HPDE6-E6E7 (cell line): ENCODE measurements around the gene CRYBB2.
"Not testable (repeated sequence)": the region's sequence is repeated elsewhere in the genome, so short reads cannot be mapped to it uniquely, and the experiment has no call there.

ENCODE experiments used
- DNase-seq: peaks from one replicate; pipeline ENCODE4 v3.0.0; 2011; ENCODE audit warnings: missing footprints; ENCODE audit errors: extremely low spot score

The CRYBB2 gene, protein sequence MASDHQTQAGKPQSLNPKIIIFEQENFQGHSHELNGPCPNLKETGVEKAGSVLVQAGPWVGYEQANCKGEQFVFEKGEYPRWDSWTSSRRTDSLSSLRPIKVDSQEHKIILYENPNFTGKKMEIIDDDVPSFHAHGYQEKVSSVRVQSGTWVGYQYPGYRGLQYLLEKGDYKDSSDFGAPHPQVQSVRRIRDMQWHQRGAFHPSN

GRCh38 chr22:25219211-25219689 lies at the start of gene CRYBB2:
TSS of gene CRYBB2 (plus strand) at chr22:25219639. CDS start at chr22:25221430, 1,791 bp downstream.
- no peak for DNase-seq

- DNase-seq = no peak
Observed at GRCh38 chr22:25170426-25170980, 48.9 kb upstream of the CRYBB2 start.

GRCh38 chr22:25172153-25172552 lies 47.3 kb upstream of the CRYBB2 start:
- DNase-seq = no peak

- DNase-seq = no peak
Observed at GRCh38 chr22:25174156-25174887, 45.1 kb upstream of the CRYBB2 start.

DNA sequence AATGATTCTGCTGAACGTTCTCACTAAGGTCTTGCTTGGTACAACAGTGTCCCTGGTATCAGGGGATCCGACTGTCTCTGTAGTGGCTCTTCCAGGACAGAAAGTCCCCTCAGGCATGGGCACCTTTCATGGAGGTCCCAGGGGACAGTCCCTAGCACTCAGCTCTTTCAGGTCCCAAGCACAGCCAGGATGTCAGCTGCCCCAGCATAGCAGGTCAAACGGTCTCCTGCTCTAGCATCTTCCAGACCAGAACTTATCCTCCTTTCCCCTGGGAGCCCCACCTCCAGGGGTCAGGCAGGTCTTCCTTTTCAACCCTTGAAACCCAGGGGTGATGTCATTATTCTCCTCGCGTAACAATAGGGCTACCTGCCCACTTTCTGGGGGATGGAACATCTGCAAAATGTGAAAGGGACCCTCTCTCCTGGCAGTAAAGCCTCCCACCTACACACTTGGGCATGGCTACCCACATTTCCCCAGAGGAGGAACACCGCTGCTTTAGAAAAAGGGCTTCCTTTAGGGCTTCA lies 44.5 kb upstream of the CRYBB2 start:
- no peak for DNase-seq

- DNase-seq = peak; percentile 85
Observed at GRCh38 chr22:25176175-25176574, 43.3 kb upstream of the CRYBB2 start.

DNA sequence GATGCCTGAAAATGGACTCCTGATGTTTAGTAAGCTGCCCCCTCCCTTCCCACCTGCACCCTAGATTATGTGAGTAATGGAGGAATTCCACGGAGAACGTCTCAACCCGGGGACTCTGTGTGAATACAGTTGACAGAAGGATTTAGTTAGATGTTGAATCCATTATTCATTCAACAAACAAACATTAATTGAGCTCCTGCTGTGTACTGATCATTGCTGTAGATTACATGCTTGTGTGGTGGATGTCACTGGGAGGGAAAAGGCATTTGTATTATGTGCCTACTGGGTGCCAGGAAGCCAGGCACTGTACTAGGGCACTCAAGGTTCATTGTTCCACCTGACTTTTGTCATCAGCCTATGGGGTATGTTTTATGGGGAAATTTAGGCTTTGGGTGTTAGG lies 42.6 kb upstream of the CRYBB2 start:
- DNase-seq = no peak

- DNase-seq = no peak
Observed at GRCh38 chr22:25177226-25177625, 42.2 kb upstream of the CRYBB2 start.

DNA sequence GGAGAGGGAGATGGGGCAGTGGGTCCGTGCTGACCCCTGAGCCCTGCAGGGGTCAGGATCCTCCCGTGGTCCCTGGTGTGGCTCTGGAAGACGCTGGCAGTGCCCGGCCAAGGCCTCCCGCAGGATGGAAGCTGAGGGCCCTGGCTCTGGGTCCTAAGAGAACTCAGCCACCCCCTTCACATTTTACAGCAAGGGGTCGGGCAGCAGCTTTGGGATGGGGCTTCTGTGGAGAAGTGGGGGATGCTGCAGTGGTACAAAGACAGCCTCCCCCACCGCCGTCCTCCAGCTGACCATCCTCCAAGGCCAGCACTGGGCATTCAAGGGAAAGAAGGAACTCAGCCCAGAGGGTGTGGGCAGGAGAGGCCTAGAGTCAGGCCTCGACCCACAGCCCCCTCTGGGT lies 41.5 kb upstream of the CRYBB2 start:
- no peak for DNase-seq

DNA sequence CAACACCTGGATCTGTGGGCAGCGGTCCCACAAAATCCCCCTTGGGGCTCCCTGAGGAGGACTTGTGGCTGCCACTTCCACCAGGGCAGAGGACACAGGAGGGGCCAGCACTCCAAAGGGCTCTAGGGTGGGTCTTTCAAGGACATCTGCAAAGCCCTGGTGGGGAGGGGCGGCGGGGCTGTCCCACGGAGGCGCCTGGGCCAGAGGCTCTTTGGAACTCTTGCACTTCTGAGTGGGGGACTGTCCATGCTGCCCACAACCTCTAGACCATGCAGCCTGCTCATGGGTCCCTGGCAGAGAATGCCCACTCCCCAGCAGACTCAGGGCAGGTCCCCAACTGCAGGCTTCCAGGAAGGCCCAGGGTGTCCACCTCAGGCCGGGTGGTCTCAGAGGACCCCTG lies 41.1 kb upstream of the CRYBB2 start:
- DNase-seq = not testable (repeated sequence)

GRCh38 chr22:25178869-25179631 lies 40.4 kb upstream of the CRYBB2 start:
- not testable (repeated sequence) for DNase-seq

GRCh38 chr22:25182131-25183110 lies 37.0 kb upstream of the CRYBB2 start:
- no peak for DNase-seq

DNA sequence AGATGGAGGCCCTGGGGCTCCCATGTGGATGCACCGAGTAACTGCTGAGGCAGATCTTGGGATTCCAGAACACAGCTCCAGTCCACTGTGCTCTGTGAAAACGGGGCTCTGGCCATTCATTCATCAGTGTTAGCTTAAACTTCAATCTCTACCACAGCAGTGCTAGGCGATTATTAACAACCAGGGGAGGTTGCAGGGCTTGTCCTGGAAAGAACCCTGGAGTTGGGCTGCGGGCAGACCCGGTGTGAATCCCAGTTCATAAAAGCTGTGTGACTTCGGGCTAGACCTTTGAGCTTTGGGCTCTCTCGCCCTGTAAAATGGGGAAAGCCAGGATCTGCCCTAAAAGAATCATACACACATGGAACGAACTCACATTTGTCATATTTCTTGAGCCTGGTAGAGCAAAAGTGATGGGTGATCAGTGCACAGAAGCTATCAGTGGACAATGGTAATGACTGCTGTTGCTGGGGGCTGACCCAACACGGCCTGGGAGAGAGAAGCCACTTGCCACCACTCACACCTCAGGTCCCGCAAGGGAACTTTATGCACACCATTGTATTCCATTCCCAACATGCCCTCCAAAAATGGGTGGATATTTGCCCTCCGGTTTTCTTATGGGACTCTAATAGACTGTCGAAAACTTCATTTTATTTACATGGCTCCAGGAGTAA lies 35.4 kb upstream of the CRYBB2 start:
- no peak for DNase-seq

- no peak for DNase-seq
Observed at GRCh38 chr22:25186140-25186539, 33.3 kb upstream of the CRYBB2 start.

DNA sequence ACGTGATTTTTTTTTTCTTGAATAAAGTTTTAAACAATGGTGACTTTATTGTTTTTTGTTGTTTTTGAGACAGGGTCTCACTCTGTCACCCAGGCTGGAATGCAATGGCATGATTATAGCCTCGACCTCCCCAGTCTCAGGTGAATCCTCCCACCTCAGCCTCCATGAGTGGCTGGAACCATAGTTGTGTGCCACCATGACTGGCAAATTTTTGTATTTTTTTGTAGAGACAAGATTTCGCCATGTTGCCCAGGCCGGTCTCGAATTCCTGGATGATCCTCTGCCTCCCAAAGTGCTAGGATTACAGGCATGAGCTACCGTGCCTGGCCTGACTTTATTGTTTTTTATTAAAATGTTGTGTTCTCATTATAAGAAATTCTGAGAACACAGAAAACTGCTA lies 32.0 kb upstream of the CRYBB2 start:
- DNase-seq = no peak

DNA sequence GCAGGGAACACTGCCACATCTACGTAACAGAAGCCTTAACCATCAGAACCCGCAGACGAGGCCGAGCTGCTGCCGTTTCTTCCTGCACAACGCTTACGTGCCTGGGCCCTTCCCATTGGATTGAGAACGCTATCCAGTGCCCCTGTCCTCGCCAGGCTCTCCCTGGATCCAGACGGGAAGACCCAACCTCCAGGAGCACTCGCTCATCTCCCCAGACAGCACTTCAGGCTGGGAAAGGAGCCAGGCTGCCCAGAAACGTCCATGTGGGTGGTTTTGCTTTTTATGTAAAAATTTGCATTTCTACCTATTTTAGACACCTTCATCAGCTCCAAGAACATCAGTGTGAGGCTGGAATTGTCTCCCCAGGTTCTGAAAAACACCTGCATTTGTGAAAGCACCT lies 27.0 kb upstream of the CRYBB2 start:
- no peak for DNase-seq

DNA sequence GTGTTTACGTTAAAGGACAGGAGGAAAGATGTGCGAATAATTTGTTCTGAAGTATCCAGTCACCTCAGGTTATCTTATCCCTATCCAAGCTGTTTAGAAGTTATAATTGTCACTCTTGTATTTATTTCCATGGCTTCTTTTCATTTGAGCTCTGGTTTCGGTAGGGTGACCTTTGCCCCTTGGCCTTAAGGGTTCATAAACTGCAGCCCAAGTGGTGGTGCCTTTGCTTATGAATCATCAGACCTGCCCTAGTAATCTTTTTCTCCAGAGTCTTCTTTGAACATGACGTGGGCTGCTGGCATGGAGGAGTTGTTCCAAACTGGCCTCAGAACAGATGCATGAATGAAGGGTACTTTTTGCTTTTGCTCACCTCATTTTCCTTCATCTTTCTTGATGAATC lies 26.3 kb upstream of the CRYBB2 start:
- no peak for DNase-seq

- no peak for DNase-seq
Observed at GRCh38 chr22:25193548-25193947, 25.9 kb upstream of the CRYBB2 start.

DNA sequence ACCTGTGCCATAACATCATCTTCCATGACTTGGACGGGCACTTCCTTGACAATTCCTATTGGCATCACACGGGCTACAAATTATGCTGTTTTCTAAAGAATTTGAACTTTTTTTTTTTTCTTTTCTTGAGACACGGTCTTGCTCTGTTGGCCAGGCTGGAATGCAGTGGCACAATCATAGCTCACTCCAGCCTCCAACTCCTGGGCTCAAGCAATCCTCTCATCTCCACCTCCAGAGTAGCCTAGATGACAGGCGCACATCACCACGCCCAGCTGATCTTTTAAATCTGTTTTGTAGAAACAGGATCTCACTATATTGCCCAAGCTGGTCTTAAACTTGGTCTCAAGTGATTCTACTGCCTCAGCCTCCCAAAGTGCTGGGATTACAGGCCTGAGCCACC lies 23.1 kb upstream of the CRYBB2 start:
- no peak for DNase-seq

- DNase-seq = no peak
Observed at GRCh38 chr22:25197340-25197739, 22.1 kb upstream of the CRYBB2 start.
